Measurements from ENCODE around the gene A3GALT2.

A3GALT2 gene

DNA sequence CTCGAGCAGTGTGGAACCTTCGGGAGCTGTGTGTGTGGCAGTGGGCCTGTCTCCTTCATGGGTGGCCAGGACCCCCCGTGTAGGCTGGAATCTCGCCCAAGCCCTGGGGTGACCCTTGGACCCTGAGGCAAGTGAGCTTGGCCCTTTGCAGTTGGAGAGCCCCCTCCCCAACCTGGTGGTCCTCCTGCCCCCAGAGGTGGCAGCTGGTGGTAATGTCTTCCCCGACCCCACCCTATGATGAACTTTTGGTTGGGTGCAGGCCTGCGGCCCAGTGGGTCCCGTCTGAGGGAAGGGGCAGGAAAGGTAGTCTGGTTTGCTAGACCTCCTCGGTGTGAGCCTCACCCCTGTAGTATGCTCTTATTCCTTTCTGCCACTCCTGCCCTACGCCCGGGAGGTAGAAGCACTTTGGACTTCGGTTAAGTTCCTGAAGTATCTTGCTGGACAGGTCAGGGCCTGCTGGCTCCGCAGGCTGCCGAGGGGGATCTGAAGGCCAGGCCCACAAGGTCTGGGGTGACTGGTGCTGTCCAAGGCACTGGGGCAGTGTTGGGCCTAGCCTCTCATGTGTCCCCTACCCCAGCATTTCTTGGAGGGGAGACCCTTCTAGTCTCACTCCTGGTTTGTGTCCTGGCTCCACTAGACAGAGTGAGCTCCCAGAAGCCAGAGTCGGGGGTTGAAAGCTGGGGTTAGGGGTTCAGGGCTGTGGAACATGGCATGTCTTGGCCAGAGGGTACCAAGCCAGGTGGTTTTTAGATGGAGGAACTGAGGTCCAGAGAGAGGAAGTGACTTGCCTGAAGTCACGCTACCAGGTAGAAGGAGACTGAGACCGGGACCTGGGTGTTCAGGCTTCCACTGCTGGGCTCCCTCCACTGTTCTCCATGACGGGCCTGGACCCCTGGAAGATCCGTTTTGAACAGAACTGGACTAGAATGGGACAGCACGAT, 62.9 kb downstream of the A3GALT2 start:
- ChIA-PET POLR2A (no interaction called here), CTCF (interaction anchor here (1.0 to 1.8 kb wide), 3 partner anchors 37 to 197 kb away, joined by 3 to 7 read pairs (median 3); no protein-coding TSS in a partner anchor)
- TF ChIP-seq, protein P1, sequence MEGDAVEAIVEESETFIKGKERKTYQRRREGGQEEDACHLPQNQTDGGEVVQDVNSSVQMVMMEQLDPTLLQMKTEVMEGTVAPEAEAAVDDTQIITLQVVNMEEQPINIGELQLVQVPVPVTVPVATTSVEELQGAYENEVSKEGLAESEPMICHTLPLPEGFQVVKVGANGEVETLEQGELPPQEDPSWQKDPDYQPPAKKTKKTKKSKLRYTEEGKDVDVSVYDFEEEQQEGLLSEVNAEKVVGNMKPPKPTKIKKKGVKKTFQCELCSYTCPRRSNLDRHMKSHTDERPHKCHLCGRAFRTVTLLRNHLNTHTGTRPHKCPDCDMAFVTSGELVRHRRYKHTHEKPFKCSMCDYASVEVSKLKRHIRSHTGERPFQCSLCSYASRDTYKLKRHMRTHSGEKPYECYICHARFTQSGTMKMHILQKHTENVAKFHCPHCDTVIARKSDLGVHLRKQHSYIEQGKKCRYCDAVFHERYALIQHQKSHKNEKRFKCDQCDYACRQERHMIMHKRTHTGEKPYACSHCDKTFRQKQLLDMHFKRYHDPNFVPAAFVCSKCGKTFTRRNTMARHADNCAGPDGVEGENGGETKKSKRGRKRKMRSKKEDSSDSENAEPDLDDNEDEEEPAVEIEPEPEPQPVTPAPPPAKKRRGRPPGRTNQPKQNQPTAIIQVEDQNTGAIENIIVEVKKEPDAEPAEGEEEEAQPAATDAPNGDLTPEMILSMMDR (IDR thresholded peaks at IDR 0.05; ENCODE audit: control extremely low read depth, extremely low read depth, low read depth, missing control alignments), result no peak
- DNase-seq (ENCODE audit: extremely low spot score), result no peak

DNA sequence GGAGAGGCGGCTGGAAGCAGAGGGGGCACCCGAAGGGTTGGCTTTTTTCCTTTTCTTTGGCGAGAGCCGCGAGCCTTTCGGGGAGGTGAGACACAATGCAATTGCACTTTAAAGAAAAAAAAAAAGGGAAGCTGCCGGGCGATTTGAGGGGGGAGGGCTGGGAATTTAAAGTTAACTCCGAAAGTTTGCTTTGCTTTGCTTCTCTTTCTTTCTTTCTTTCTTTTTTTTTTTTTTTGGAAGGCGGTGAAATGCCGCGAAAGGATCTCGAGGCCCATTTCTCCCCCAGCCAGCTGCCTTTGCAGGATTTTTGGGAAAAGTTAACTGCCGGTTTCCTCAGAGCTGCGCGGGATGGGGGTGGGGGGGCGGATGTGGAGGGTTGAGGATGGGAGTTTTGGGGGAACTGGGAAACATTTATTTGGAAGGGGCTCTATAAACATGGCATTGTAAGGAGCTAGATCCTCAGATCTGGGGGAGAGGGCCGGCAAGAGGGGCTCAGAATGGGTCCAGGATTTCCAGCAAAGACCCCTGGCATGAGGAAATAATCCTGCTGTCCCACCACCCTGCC, 63.6 kb downstream of the A3GALT2 start:
- TF ChIP-seq, protein P1 (IDR thresholded peaks at IDR 0.05; ENCODE audit: control extremely low read depth, extremely low read depth, low read depth, missing control alignments), result no peak
- ChIA-PET POLR2A (no interaction called here), CTCF (interaction anchor here (1.8 kb wide), 1 partner anchor 38 kb away, joined by 7 read pairs; no protein-coding TSS in a partner anchor)
- no peak for DNase-seq (ENCODE audit: extremely low spot score)
